MM.1S (cell line): ENCODE measurements around the gene MSL1.

Experiments used
- DNase-seq: peaks from one replicate; pipeline ENCODE4 v3.0.0-alpha.2; 2015
- H2AFZ ChIP-seq: fragments of 300-600 bp; sonication (generic); 2 replicates; pipeline ENCODE4 v1.6.0; 2016; ENCODE audit warnings: antibody characterized with exemption, low read length
- H3F3A ChIP-seq: fragments of 300-600 bp; sonication (generic); 2 replicates; pipeline ENCODE4 v1.6.1; 2016; ENCODE audit warnings: mild to moderate bottlenecking, antibody characterized with exemption, low read length, moderate library complexity, mixed read lengths; ENCODE audit not compliant: insufficient read depth
- H3K27ac ChIP-seq: fragments of 300-600 bp; sonication (generic); 2 replicates; pipeline ENCODE4 v1.5.1; 2016; ENCODE audit warnings: mild to moderate bottlenecking, low read length
- H3K27me3 ChIP-seq: fragments of 300-600 bp; sonication (generic); replicated peaks from 2 replicates; pipeline ENCODE4 v1.6.0; 2016; ENCODE audit warnings: low read length; ENCODE audit not compliant: insufficient read depth
- H3K36me3 ChIP-seq: fragments of 300-600 bp; sonication (generic); replicated peaks from 2 replicates; pipeline ENCODE4 v1.6.1; 2016; ENCODE audit warnings: mild to moderate bottlenecking, low read length, mixed read lengths; ENCODE audit not compliant: insufficient read depth
- H3K4me1 ChIP-seq: fragments of 300-600 bp; sonication (generic); 2 replicates; pipeline ENCODE4 v1.6.1; 2016; ENCODE audit warnings: low read length, mixed read lengths
- H3K4me2 ChIP-seq: fragments of 300-600 bp; sonication (generic); 2 replicates; pipeline ENCODE4 v1.6.0; 2016; ENCODE audit warnings: low read depth, low read length
- H3K4me3 ChIP-seq: fragments of 300-600 bp; sonication (generic); 2 replicates; pipeline ENCODE4 v1.5.1; 2016; ENCODE audit warnings: low read length, mixed read lengths
- H3K79me2 ChIP-seq: fragments of 300-600 bp; sonication (generic); 2 replicates; pipeline ENCODE4 v1.6.1; 2016; ENCODE audit warnings: mixed run types, low read length, mixed read lengths
- H3K9ac ChIP-seq: fragments of 300-600 bp; sonication (generic); 2 replicates; pipeline ENCODE4 v1.6.1; 2016; ENCODE audit warnings: low read length, mixed read lengths
- H3K9me2 ChIP-seq: fragments of 300-600 bp; sonication (generic); replicated peaks from 2 replicates; pipeline ENCODE4 v1.6.1; 2016; ENCODE audit warnings: mild to moderate bottlenecking, low read length, mixed read lengths; ENCODE audit not compliant: insufficient read depth
- H3K9me3 ChIP-seq: fragments of 300-600 bp; sonication (generic); replicated peaks from 2 replicates; pipeline ENCODE4 v1.6.1; 2016; ENCODE audit warnings: mild to moderate bottlenecking, low read length, mixed read lengths; ENCODE audit not compliant: insufficient read depth
- H4K20me1 ChIP-seq: fragments of 300-600 bp; sonication (generic); 2 replicates; pipeline ENCODE4 v1.6.1; 2016; ENCODE audit warnings: mild to moderate bottlenecking, low read length, moderate library complexity, mixed read lengths; ENCODE audit not compliant: insufficient read depth
- EZH2 ChIP-seq: fragments of 300-600 bp; sonication (generic); optimal IDR thresholded peaks from 2 replicates; pipeline ENCODE3; 2017; ENCODE audit warnings: low read depth, mild to moderate bottlenecking, antibody characterized with exemption, low read length, mixed read lengths
- EZH2phosphoT487 ChIP-seq: fragments of 300-600 bp; sonication (generic); IDR thresholded peaks from 2 replicates; pipeline ENCODE4 v1.6.1; 2018; ENCODE audit warnings: antibody characterized with exemption, low read length
- TF ChIP-seq, protein P1 (sequence below): fragments of 300-600 bp; sonication (generic); IDR thresholded peaks from 2 replicates; pipeline ENCODE4 v1.5.1; 2016; ENCODE audit warnings: antibody characterized with exemption, low read length, mixed read lengths

The MSL1 gene

DNA sequence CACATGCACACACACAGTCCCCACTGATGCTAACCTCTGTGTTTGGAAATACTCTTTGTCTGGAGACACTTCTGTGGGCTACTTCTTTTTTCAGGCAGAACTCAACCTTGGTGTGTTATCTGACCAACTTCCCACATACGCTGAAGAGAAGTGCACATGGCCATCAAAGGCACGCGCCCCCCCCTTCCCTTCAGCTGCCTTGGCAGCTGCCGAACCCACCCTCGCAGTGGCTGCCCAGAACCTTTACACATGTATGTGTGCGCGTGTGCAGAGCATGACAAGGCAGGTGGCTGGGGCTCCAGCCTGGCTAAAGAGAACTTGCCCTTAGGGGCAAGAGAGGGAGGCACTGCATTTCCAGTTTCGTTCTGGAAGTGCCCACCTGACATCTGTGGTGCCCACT, 59.4 kb downstream of the MSL1 start:
- TF ChIP-seq EZH2 (no peak), EZH2phosphoT487 (no peak)
- TF ChIP-seq, protein P1, sequence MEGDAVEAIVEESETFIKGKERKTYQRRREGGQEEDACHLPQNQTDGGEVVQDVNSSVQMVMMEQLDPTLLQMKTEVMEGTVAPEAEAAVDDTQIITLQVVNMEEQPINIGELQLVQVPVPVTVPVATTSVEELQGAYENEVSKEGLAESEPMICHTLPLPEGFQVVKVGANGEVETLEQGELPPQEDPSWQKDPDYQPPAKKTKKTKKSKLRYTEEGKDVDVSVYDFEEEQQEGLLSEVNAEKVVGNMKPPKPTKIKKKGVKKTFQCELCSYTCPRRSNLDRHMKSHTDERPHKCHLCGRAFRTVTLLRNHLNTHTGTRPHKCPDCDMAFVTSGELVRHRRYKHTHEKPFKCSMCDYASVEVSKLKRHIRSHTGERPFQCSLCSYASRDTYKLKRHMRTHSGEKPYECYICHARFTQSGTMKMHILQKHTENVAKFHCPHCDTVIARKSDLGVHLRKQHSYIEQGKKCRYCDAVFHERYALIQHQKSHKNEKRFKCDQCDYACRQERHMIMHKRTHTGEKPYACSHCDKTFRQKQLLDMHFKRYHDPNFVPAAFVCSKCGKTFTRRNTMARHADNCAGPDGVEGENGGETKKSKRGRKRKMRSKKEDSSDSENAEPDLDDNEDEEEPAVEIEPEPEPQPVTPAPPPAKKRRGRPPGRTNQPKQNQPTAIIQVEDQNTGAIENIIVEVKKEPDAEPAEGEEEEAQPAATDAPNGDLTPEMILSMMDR, result no peak
- no peaks in the 10 kb centered on the region for H3K9me2 ChIP-seq
- DNase-seq, result no peak
- no peak overlapping the region for H3K4me3 ChIP-seq
- no peaks in the 10 kb centered on the region for H3K79me2 ChIP-seq
- no peaks in the 10 kb centered on the region for H4K20me1 ChIP-seq
- H3F3A ChIP-seq, result no peaks in the 10 kb centered on the region; the same call in 1 of the 2 replicates
- no peaks in the 10 kb centered on the region for H3K27me3 ChIP-seq
- H2AFZ ChIP-seq, result no peak overlapping the region
- 0 out of 2 replicates have a peak, but pooled peaks cover 5% of the 10 kb centered on the region for H3K4me1 ChIP-seq
- no peak overlapping the region for H3K27ac ChIP-seq
- no peaks in the 10 kb centered on the region for H3K36me3 ChIP-seq
- no peak overlapping the region for H3K9ac ChIP-seq
- H3K9me3 ChIP-seq, result no peaks in the 10 kb centered on the region
- no peak overlapping the region for H3K4me2 ChIP-seq

DNA sequence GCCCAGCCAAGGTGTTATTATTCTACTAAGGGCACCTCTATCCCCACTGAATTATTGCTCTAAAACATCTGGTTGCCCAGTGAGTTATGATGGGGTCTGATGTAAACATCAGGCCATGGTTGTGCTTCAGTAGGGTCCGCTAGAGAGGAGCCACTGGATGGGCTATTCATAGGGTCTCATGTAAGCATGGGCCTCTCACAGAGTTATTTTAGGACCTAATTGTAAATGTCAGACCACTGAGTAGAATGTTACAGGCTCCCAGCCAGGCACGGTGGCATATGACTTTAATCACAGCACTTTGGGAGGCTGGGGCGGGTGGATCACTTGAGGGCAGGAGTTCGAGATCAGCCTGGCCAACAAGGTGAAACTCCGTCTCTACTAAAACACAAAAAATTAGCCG, 60.8 kb downstream of the MSL1 start:
- H3K79me2 ChIP-seq, result no peaks in the 10 kb centered on the region
- H3K9me3 ChIP-seq, result no peaks in the 10 kb centered on the region
- no peak overlapping the region for H3K4me2 ChIP-seq
- H3F3A ChIP-seq, result no peaks in the 10 kb centered on the region
- no peaks in the 10 kb centered on the region for H3K27me3 ChIP-seq
- TF ChIP-seq, protein P1, result no peak
- no peak for TF ChIP-seq EZH2
- no peak for TF ChIP-seq EZH2phosphoT487
- H3K4me1 ChIP-seq, result no peaks in the 10 kb centered on the region
- no peaks in the 10 kb centered on the region for H4K20me1 ChIP-seq
- H3K36me3 ChIP-seq, result no peaks in the 10 kb centered on the region
- H2AFZ ChIP-seq, result no peak overlapping the region
- no peaks in the 10 kb centered on the region for H3K9me2 ChIP-seq
- no peak for DNase-seq
- no peak overlapping the region for H3K9ac ChIP-seq
- H3K27ac ChIP-seq, result no peak overlapping the region
- H3K4me3 ChIP-seq, result no peak overlapping the region
